Ishikawa (cell line): ENCODE data around the gene MEGF11.

Source experiments
- CEBPB ChIP-seq: IDR thresholded peaks from 2 replicates; pipeline ENCODE4 v1.6.1; 2012
- CREB1 ChIP-seq: IDR thresholded peaks from 2 replicates; pipeline ENCODE4 v1.6.1; 2012; ENCODE audit warnings: low read depth
- EGR1 ChIP-seq: IDR thresholded peaks from 2 replicates; pipeline ENCODE4 v1.6.1; 2012
- EP300 ChIP-seq: IDR thresholded peaks from 2 replicates; pipeline ENCODE4 v1.6.1; 2012; ENCODE audit warnings: borderline replicate concordance
- FOXM1 ChIP-seq: IDR thresholded peaks from 2 replicates; pipeline ENCODE4 v1.6.1; 2012; ENCODE audit warnings: low read depth, borderline replicate concordance
- NFIC ChIP-seq: IDR thresholded peaks from 2 replicates; pipeline ENCODE4 v1.6.1; 2012
- RAD21 ChIP-seq: IDR thresholded peaks from 2 replicates; pipeline ENCODE4 v1.6.1; 2012; ENCODE audit warnings: low read depth
- TAF1 ChIP-seq: IDR thresholded peaks from 2 replicates; pipeline ENCODE4 v1.6.1; 2012; ENCODE audit warnings: low read depth, mild to moderate bottlenecking
- TCF12 ChIP-seq: IDR thresholded peaks from 2 replicates; pipeline ENCODE4 v1.6.1; 2012; ENCODE audit warnings: low read depth
- TEAD4 ChIP-seq: IDR thresholded peaks from 2 replicates; pipeline ENCODE4 v1.6.1; 2012
- YY1 ChIP-seq: IDR thresholded peaks from 2 replicates; pipeline ENCODE4 v1.6.1; 2012; ENCODE audit warnings: low read depth
- ZBTB7A ChIP-seq: IDR thresholded peaks from 2 replicates; pipeline ENCODE4 v1.6.1; 2012; ENCODE audit warnings: low read depth
- TF ChIP-seq, protein P1 (sequence below): IDR thresholded peaks from 2 replicates; pipeline ENCODE4 v1.6.1; 2012
- TF ChIP-seq, protein P2 (sequence below): IDR thresholded peaks from 2 replicates; pipeline ENCODE4 v1.6.1; 2012
- TF ChIP-seq, protein P3 (sequence below): IDR thresholded peaks from 2 replicates; pipeline ENCODE4 v1.6.1; 2012; ENCODE audit warnings: low read depth, mild to moderate bottlenecking

The MEGF11 gene

DNA sequence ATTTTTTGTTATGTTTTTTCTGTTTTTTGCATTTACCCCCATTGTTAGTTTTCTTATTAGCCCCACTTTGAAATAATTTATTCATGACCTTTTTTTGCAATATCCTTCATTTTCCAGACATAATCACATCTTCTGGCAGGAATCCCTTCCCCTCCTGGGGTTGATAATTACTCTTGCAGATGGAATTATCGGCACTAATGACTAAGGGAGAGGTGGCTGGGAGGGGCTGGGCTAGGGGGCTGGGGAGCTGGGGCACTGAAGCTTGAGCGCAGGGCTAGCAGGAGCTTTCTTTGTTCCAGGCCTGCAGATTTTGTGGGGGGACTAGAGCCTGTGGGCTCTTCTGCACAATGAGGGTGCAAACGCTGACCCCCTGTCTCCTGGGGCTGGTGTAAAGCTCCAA lies 306.5 kb downstream of the MEGF11 start:
- TF ChIP-seq CREB1 (no peak), RAD21 (no peak), CEBPB (no peak), TAF1 (no peak), NFIC (no peak)

DNA sequence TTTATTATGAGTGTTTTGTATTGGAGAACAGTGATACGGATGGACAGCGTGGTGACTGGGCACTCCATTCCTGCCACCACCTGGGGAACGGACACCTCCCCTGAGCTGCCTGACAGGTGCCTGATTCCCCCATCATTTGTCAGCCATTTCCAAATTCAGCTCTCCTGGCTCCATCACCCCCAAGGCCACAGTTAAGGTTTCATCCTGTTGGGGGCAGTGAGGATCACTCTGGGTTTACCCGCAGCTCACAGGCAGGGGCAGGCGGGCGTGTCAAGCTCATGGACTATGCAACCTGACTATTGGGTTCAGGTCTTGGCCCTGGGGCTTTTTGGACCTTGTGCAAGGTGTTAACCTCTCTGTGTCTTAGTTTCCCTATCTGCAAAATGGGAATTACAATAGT lies 307.9 kb downstream of the MEGF11 start:
- peak; percentile 25; the same call in 1 of the 2 replicates for TF ChIP-seq RAD21
- no peak for TF ChIP-seq ZBTB7A

DNA sequence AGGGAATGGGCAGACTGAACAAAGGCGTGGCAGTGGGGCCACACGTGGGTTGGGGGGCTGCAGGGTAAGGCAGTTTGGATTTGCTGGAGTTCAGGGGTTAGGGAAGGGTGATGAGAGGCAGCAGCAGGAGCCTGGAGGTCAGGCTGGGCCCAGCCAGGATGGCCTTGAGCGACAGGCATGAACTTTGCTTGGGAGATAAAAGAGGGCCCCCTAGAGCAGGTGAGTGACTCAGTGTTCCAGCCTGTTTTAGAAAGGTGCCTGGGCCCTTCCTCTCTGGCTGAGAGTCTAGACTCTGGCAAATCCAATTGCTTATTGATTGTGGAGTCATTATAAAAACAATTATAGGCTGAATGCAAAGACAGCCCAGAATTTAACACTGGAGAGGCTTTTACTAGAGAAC lies 309.1 kb downstream of the MEGF11 start:
- TF ChIP-seq TAF1 (no peak), TEAD4 (no peak), CREB1 (no peak), FOXM1 (no peak), ZBTB7A (no peak), EGR1 (no peak), CEBPB (no peak)
- TF ChIP-seq, protein P1, sequence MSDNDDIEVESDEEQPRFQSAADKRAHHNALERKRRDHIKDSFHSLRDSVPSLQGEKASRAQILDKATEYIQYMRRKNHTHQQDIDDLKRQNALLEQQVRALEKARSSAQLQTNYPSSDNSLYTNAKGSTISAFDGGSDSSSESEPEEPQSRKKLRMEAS = no peak

DNA sequence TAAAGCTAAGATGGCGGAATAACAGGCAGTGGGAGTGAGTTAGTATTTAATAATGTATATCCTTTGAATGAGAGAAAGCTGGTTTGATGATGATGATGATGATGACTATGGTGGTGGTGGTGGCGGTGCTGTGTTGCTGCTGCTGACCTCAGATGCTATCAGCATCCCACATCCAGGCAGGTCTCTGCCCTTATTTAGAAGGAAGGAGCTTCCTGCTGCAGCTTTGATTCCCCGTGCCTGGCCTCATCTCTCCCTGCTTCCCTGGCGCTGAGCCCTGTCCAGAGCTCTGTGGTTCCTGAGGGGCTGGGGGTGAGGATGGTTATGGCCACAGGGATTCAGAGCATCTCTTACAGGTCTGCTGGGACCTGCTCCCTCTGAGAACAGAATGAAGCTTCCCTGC lies 311.1 kb downstream of the MEGF11 start:
- TF ChIP-seq, protein P2, sequence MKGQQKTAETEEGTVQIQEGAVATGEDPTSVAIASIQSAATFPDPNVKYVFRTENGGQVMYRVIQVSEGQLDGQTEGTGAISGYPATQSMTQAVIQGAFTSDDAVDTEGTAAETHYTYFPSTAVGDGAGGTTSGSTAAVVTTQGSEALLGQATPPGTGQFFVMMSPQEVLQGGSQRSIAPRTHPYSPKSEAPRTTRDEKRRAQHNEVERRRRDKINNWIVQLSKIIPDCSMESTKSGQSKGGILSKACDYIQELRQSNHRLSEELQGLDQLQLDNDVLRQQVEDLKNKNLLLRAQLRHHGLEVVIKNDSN = no peak

DNA sequence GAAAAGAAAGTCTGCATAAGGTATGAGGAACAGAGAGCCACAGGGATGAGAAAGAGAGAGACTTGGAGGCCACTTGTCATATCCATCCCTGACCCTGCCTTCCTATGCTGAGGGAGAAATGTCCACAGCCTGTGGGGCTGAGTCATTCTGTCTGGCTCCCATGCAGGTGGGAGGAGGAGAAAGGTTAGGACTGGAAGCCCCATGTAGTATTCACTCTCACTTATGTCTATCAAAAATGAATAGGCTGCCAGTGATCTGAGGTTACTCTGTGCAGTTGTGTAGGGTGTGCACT lies 313.0 kb downstream of the MEGF11 start:
- TF ChIP-seq TAF1 (no peak), TCF12 (no peak), CREB1 (no peak), EGR1 (no peak), EP300 (no peak), FOXM1 (no peak), YY1 (no peak), ZBTB7A (no peak), RAD21 (no peak), CEBPB (no peak), TEAD4 (no peak), NFIC (no peak)
- TF ChIP-seq, protein P2 = no peak
- TF ChIP-seq, protein P1 = no peak
- TF ChIP-seq, protein P3, sequence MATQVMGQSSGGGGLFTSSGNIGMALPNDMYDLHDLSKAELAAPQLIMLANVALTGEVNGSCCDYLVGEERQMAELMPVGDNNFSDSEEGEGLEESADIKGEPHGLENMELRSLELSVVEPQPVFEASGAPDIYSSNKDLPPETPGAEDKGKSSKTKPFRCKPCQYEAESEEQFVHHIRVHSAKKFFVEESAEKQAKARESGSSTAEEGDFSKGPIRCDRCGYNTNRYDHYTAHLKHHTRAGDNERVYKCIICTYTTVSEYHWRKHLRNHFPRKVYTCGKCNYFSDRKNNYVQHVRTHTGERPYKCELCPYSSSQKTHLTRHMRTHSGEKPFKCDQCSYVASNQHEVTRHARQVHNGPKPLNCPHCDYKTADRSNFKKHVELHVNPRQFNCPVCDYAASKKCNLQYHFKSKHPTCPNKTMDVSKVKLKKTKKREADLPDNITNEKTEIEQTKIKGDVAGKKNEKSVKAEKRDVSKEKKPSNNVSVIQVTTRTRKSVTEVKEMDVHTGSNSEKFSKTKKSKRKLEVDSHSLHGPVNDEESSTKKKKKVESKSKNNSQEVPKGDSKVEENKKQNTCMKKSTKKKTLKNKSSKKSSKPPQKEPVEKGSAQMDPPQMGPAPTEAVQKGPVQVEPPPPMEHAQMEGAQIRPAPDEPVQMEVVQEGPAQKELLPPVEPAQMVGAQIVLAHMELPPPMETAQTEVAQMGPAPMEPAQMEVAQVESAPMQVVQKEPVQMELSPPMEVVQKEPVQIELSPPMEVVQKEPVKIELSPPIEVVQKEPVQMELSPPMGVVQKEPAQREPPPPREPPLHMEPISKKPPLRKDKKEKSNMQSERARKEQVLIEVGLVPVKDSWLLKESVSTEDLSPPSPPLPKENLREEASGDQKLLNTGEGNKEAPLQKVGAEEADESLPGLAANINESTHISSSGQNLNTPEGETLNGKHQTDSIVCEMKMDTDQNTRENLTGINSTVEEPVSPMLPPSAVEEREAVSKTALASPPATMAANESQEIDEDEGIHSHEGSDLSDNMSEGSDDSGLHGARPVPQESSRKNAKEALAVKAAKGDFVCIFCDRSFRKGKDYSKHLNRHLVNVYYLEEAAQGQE = no peak

DNA sequence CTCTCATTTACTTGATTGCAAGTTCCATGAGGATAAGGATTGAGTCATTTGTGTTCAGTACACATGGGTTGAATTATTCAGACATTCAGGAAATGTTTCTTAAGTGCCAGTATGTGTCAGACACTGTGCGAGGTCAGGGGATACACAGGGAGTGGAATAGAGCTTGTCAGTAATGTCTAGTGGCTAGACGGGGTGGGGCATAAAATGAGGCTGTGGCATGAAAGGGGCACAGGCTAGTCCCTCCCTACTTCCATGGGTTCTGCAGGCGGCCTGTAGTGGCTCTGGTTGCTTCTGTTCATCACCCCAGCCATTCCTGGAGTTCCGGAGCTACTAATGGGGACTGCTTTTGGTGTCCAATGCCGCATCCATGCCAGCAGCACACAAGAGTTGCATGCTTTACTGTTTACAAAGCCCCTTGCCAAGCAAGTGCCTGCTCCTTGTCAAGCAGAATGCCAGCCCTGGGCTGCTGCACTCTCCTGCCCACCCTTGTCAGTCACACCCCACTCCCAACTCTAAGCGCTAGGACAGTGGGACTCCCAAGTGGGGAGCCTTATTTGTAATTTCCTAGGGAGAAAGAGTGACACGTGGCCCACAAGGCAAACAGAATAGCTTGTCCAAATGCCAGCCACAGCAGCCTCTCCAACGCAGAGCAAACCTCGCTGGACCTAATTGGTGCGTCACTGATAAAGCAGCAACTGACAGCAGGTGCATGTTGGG lies 313.5 kb downstream of the MEGF11 start:
- TF ChIP-seq TAF1 (no peak), EP300 (no peak), ZBTB7A (no peak), RAD21 (no peak), EGR1 (no peak)
- TF ChIP-seq, protein P2 = no peak
- TF ChIP-seq, protein P3 = no peak

DNA sequence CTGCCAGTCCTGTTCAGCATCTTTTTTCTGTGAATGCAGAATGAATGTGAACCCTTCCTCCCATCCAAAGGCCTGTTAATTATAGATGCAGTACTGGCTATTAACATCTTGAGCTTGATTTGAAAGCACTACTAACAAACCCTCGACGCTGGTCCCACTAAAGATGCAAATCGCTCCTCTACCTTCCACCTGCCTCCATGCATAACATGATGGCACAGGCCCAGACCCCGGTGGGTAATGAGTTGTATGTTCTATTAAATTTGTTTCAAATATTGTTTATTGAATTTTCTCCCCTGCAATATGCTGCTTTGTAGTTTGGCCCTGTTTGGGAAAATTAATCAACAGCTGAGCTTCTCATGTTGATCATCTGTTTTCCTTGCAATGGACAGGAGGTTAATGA lies 314.9 kb downstream of the MEGF11 start:
- TF ChIP-seq TAF1 (no peak), EGR1 (no peak), ZBTB7A (no peak), TEAD4 (no peak), EP300 (no peak), RAD21 (no peak), CEBPB (no peak), NFIC (no peak)
- TF ChIP-seq, protein P2 = no peak
